Body of pancreas (tissue), 4 donors: ENCODE measurements around the gene PRXL2A. TPM values are rescaled to one million over a fixed set of nuclear protein-coding genes. Genes with fewer than 3 reads are reported as not detected.

Experiments used
- ATAC-seq: fragments of 150-250 bp; one replicate; pipeline ENCODE4 v1.9.1; 2016
- DNase-seq, 4 donors: peaks; one replicate each; pipeline ENCODE4 v3.0.0-alpha.2; 2019
- H3K27ac ChIP-seq, 4 donors: fragments of 200-600 bp; sonication (generic); 1 replicate in 3 of 4; 2 replicates in 1 of 4; pipeline versions ENCODE4 v1.5.1 to v1.6.1; 2016 to 2019; ENCODE audit warnings: mild to moderate bottlenecking in 1 of 4, mixed read lengths in 1 of 4, moderate library complexity in 1 of 4
- H3K27me3 ChIP-seq, 2 donors: fragments of 200-600 bp; sonication (generic); one replicate each; pipeline ENCODE4 v1.6.0; 2016; ENCODE audit warnings: mild to moderate bottlenecking in 1 of 2
- H3K36me3 ChIP-seq, 2 donors: fragments of 200-600 bp; sonication (generic); replicated peaks in 1 of 2; 2 replicates each; pipeline ENCODE4 v1.5.1; 2016; ENCODE audit warnings: low read depth in 2 of 2; ENCODE audit not compliant: insufficient read depth in 1 of 2
- H3K4me1 ChIP-seq: fragments of 200-600 bp; sonication (generic); one replicate; pipeline ENCODE4 v1.6.0; 2016
- H3K4me3 ChIP-seq, 2 donors: fragments of 200-600 bp; sonication (generic); 1 replicate in 1 of 2; 2 replicates in 1 of 2; pipeline ENCODE4 v1.5.1; 2016 to 2019
- H3K9me3 ChIP-seq, 3 donors: fragments of 200-600 bp; sonication (generic); 1 replicate in 2 of 3; 2 replicates in 1 of 3; pipeline ENCODE4 v1.5.1; 2016
- CTCF ChIP-seq, 7 experiments: fragments of 450-650 bp in 4 of 7; fragments of 200-600 bp in 3 of 7; sonication (generic) in 3 of 7; IDR thresholded peaks; one replicate each; pipeline ENCODE4 v1.5.1; 2016 to 2019; ENCODE audit warnings: antibody characterized with exemption in 7 of 7
- POLR2A ChIP-seq, 3 donors: fragments of 450-650 bp; IDR thresholded peaks; one replicate each; pipeline ENCODE4 v1.6.1; 2016; ENCODE audit warnings: antibody characterized with exemption in 3 of 3, mild to moderate bottlenecking in 2 of 3
- WGBS, 2 donors: methylation state at CpG; one replicate each; pipeline ENCODE4 v1.1.5; 2017; 5-methylcytosine and 5-hydroxymethylcytosine counted together
- intact Hi-C: fragments of 100-400 bp; cut with DNase I; formaldehyde crosslinking; loops from one replicate; pipeline ENCODE4 v1.15.1; 2023
- total RNA-seq, 2 donors: library from RNA; depleted of rRNA; stranded (reverse); fragments of >200 nt; gene quantifications; one replicate each; pipeline ENCODE4 v1.1.0, GENCODE V29; 2016

The PRXL2A gene
- total RNA-seq, 2 donors from 2014 or later, result 40.7 to 110 TPM

DNA sequence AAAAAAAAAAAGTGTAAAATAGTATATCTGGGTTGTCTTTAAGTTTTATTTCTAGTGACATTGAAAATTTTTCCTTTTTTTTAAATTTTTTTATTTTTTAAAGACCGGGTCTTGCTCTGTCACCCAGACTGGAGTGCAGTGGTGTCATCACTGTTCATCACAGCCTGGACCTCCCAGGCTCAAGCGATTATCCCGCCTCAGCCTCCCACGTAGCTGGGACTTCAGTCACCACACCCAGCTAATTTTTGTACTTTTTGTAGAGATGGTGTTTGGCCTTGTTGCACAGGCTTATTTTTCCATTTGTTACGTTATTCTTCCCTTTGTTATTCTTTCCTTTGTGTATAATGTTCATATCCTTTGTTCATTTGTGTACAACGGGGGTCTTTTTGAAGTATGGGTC, 75.9 kb downstream of the PRXL2A start:
- no peaks in the 10 kb centered on the region for H3K27me3 ChIP-seq
- no peaks in the 10 kb centered on the region for H3K36me3 ChIP-seq
- no peak for TF ChIP-seq CTCF (IDR thresholded peaks at IDR 0.05)
- TF ChIP-seq POLR2A (IDR thresholded peaks at IDR 0.05), result no peak
- H3K9me3 ChIP-seq, result no peaks in the 10 kb centered on the region
- intact Hi-C loops, result no loop called here
- H3K27ac ChIP-seq, result no peak overlapping the region
- DNase-seq (no peak), ATAC-seq (no peak)
- H3K4me1 ChIP-seq, result peaks cover 45% of the 10 kb centered on the region
- no peak overlapping the region for H3K4me3 ChIP-seq
- WGBS, 2 donors, result 79 to 89% methylated on average over 6 of the region's 6 CpGs

- Histone ChIP-seq H3K4me1 (peaks cover 45% of the 10 kb centered on the region), H3K27ac (no peak overlapping the region), H3K36me3 (no peaks in the 10 kb centered on the region), H3K4me3 (no peak overlapping the region), H3K9me3 (no peaks in the 10 kb centered on the region), H3K27me3 (no peaks in the 10 kb centered on the region)
- intact Hi-C loops, result no loop called here
- TF ChIP-seq CTCF (IDR thresholded peaks at IDR 0.05), result no peak
- no peak for TF ChIP-seq POLR2A (IDR thresholded peaks at IDR 0.05)
- no peak for DNase-seq
- ATAC-seq, result no peak
These were observed 76.3 kb downstream of the PRXL2A start for GRCh38 chr10:80484676-80485075.

DNA sequence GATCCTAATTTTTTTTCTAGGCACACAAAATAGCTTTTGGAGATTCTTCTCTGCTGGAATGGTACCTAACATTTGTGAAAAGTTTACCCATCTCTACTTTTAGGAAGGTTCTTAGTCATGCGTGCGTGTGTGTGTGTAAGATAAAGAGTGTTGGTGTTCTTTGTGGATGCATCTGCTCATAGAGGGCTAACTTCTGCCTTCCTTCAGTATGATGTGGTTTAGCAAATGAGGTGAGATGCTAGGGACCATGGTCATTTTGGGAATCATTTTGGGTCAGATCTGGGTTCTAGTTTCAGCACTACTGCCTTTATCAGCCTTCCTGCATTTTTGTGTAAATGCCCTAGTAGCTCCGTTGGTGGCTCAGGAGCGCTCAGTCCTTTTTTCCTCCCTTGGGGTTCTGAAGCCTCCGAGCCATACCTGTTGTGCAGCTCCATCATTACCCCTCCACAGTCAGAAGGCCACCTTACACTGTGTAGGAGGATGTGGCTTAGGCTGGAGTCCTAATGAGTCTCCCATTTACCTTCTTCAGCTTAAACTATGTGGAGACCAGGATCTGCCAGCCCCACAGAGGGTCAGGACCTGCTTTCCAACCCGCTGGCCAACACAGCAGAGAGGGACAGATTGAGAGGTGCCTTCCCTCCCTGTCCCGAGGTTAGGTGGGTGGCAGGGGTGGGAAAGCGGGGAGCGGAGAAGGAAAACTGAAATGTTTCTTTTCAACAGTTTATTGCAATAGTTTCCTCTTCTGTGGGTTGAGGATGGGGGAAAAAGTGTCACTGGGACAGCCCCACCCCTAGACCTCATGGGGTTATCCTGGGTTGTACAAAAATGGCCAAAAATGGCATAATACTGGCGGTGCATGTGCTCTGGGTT, 77.0 kb downstream of the PRXL2A start:
- peaks cover 45% of the 10 kb centered on the region for H3K4me1 ChIP-seq
- WGBS, 2 donors, result 76 to 86% methylated on average over 10 of the region's 10 CpGs
- no peaks in the 10 kb centered on the region for H3K36me3 ChIP-seq
- intact Hi-C loops, result no loop called here
- no peaks in the 10 kb centered on the region for H3K27me3 ChIP-seq
- no peaks in the 10 kb centered on the region for H3K9me3 ChIP-seq
- H3K4me3 ChIP-seq, result no peak overlapping the region
- TF ChIP-seq CTCF (IDR thresholded peaks at IDR 0.05) (no peak), POLR2A (IDR thresholded peaks at IDR 0.05) (no peak)
- DNase-seq, result no peak
- no peak for ATAC-seq
- H3K27ac ChIP-seq, result peak overlapping the region in 1 of 4 donors; percentile 72

DNA sequence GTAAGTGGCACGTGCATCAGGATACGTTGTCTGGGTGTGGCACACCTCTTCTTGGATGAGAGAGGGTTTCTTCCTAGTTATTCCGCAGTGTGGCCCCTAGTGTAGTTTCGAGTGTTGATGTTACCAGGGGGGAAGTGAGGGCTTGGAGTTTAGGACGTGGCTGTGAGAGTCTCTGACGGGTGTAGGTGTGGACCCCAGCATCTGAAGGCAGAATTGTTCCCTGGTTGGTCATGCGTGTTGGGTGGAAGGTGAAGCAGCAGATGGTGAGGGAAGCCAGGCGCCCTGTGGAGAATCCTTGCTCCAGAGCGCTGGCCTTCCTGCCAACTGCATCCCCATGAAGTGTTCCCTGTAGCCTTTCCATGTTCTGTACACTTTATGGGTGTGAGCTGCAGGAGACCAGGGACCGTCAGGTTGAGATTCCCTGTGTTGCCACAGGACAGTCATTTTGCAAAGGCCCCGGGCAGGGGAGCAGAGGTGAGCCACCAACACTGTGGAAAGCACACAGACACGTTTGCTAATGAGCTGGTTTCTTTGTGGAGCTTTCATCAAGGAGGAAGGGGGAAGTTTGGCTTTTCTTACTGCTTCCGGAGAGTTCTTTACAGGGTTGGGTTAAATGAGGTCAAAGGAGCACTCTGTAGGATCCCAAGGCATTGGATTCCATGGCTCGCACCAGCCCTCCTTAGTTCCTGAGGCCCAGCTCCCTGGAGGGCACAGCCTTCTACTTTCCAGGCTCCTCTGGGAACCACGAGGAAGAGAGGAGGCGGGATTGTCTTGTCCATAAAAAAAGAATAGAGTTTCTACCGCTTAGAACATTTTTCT, 77.8 kb downstream of the PRXL2A start:
- ATAC-seq, result no peak
- Histone ChIP-seq H3K36me3 (no peaks in the 10 kb centered on the region), H3K4me1 (peaks cover 47% of the 10 kb centered on the region), H3K4me3 (no peak overlapping the region), H3K27me3 (no peaks in the 10 kb centered on the region), H3K27ac (peak overlapping the region in 2 of 4 donors; percentile 65 to 72), H3K9me3 (no peaks in the 10 kb centered on the region)
- 79 to 84% methylated on average over 15 to 17 of the region's 17 CpGs for WGBS, 2 donors
- no peak for DNase-seq
- no peak for TF ChIP-seq CTCF (IDR thresholded peaks at IDR 0.05)
- TF ChIP-seq POLR2A (IDR thresholded peaks at IDR 0.05), result no peak
- intact Hi-C loops, result no loop called here

Other genes with a start within 250 kb of the PRXL2A start
- gene ANXA11, start 203.0 kb upstream of the PRXL2A start, total RNA-seq, result 10 to 100 TPM; 68.2 to 71.9 TPM
- gene MAT1A, start 118.9 kb upstream of the PRXL2A start, total RNA-seq, result 10 to 100 TPM in 1 of 2 donors, 1 to 10 TPM in 1; 9.6 to 11.9 TPM
- not detected for gene DYDC1, start 51.8 kb upstream of the PRXL2A start, total RNA-seq
- gene DYDC2, start 51.8 kb upstream of the PRXL2A start, total RNA-seq, result not detected
- 10 to 100 TPM; 22.3 to 63.0 TPM for gene TSPAN14, start 45.8 kb downstream of the PRXL2A start, total RNA-seq
- gene SH2D4B, start 129.4 kb downstream of the PRXL2A start, total RNA-seq, result under 1 TPM in 1 of 2 donors, not detected in 1; 0.33 TPM